IMR-90 (cell line): Measurements from ENCODE around the gene CDC25B.

Experiments
- CHD1 ChIP-seq: IDR thresholded peaks from 2 replicates; pipeline ENCODE4 v1.6.1; 2012; ENCODE audit warnings: low read depth, low read length, improper control_type of control experiment
- CTCF ChIP-seq: conservative IDR thresholded peaks from 2 replicates; pipeline ENCODE4 v1.5.1; 2012; ENCODE audit warnings: mild to moderate bottlenecking, low read depth, low read length, improper control_type of control experiment
- MAFK ChIP-seq: IDR thresholded peaks from 2 replicates; pipeline ENCODE4 v1.6.1; 2012; ENCODE audit warnings: low read depth, low read length, improper control_type of control experiment
- MAZ ChIP-seq: IDR thresholded peaks from 2 replicates; pipeline ENCODE4 v1.6.1; 2012; ENCODE audit warnings: low read depth, mild to moderate bottlenecking, low read length, improper control_type of control experiment, moderate library complexity, borderline replicate concordance
- MXI1 ChIP-seq: IDR thresholded peaks from 2 replicates; pipeline ENCODE4 v1.6.1; 2012; ENCODE audit warnings: low read depth, mild to moderate bottlenecking, low read length, moderate library complexity, borderline replicate concordance
- POLR2A ChIP-seq: IDR thresholded peaks from 2 replicates; pipeline ENCODE4 v1.6.1; 2012; ENCODE audit warnings: mild to moderate bottlenecking, low read depth, low read length
- RAD21 ChIP-seq: IDR thresholded peaks from 2 replicates; pipeline ENCODE4 v1.6.1; 2012; ENCODE audit warnings: low read length, improper control_type of control experiment
- RFX5 ChIP-seq: IDR thresholded peaks from 2 replicates; pipeline ENCODE4 v1.8.0; 2012; ENCODE audit warnings: low read depth, mild to moderate bottlenecking, low read length, moderate library complexity
- SMC3 ChIP-seq: fragments of 150-350 bp; IDR thresholded peaks from 2 replicates; pipeline ENCODE4 v1.6.1; 2016; ENCODE audit warnings: low read depth, mild to moderate bottlenecking, antibody characterized with exemption, low read length, moderate library complexity
- TF ChIP-seq, protein P1 (sequence below): fragments of 150-350 bp; IDR thresholded peaks from 2 replicates; pipeline ENCODE4 v1.6.1; 2016; ENCODE audit warnings: low read depth, mild to moderate bottlenecking, low read length, moderate library complexity, borderline replicate concordance

DNA sequence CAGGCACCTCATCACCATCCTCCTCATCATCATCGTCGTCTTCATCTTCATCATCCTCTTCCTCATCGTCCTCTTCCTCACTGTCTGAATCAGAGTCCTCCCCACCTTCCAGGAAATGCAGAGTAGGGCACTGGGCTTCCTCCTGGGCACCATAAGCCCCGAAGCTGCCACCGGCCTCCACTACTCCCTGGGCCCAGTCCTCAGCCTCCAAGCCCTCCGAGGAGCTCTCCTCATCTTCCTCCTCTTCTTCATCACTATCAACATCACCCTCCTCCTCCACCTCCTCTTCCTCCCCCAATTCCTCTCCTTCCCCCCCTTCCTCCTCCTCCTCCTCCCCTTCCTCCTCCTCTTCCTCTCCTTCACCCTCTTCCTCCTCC lies 11.3 kb upstream of the CDC25B start:
- TF ChIP-seq CTCF (no peak), MAFK (no peak), MAZ (no peak), POLR2A (no peak), RAD21 (no peak), CHD1 (no peak), SMC3 (no peak), RFX5 (no peak), MXI1 (no peak)
- TF ChIP-seq, protein P1, sequence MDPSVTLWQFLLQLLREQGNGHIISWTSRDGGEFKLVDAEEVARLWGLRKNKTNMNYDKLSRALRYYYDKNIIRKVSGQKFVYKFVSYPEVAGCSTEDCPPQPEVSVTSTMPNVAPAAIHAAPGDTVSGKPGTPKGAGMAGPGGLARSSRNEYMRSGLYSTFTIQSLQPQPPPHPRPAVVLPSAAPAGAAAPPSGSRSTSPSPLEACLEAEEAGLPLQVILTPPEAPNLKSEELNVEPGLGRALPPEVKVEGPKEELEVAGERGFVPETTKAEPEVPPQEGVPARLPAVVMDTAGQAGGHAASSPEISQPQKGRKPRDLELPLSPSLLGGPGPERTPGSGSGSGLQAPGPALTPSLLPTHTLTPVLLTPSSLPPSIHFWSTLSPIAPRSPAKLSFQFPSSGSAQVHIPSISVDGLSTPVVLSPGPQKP = no peak
